Fibroblast of the aortic adventitia (primary cell): ENCODE results near the gene PF4V1. TPM values are rescaled to one million over a fixed set of nuclear protein-coding genes. Genes with fewer than 3 reads are reported as not detected.

Experiments
- DNase-seq: peaks from one replicate; pipeline ENCODE4 v3.0.0-alpha.2; 2010; ENCODE audit warnings: low read depth
- H3K4me3 ChIP-seq: 2 replicates; pipeline ENCODE4 v1.5.1; 2011; ENCODE audit warnings: low read depth, mild to moderate bottlenecking, control low read depth, low read length, moderate library complexity
- total RNA-seq: library from RNA; depleted of rRNA; stranded (reverse); fragments of >200 nt; gene quantifications from 2 replicates; pipeline ENCODE4 v1.2.3, GENCODE V29; 2012; ENCODE audit warnings: low replicate concordance
- TF ChIP-seq, protein P1 (sequence below): IDR thresholded peaks from 2 replicates; pipeline ENCODE4 v1.5.1; 2011; ENCODE audit warnings: mild to moderate bottlenecking, low read length, control low read depth, inconsistent platforms; ENCODE audit not compliant: insufficient read depth

Gene PF4V1
- total RNA-seq, 1 donor = not detected

- H3K4me3 ChIP-seq = no peak overlapping the region
- TF ChIP-seq, protein P1, sequence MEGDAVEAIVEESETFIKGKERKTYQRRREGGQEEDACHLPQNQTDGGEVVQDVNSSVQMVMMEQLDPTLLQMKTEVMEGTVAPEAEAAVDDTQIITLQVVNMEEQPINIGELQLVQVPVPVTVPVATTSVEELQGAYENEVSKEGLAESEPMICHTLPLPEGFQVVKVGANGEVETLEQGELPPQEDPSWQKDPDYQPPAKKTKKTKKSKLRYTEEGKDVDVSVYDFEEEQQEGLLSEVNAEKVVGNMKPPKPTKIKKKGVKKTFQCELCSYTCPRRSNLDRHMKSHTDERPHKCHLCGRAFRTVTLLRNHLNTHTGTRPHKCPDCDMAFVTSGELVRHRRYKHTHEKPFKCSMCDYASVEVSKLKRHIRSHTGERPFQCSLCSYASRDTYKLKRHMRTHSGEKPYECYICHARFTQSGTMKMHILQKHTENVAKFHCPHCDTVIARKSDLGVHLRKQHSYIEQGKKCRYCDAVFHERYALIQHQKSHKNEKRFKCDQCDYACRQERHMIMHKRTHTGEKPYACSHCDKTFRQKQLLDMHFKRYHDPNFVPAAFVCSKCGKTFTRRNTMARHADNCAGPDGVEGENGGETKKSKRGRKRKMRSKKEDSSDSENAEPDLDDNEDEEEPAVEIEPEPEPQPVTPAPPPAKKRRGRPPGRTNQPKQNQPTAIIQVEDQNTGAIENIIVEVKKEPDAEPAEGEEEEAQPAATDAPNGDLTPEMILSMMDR = no peak
- DNase-seq = no peak
Observed at GRCh38 chr4:73843369-73843768, 9.7 kb upstream of the PF4V1 start.

DNA sequence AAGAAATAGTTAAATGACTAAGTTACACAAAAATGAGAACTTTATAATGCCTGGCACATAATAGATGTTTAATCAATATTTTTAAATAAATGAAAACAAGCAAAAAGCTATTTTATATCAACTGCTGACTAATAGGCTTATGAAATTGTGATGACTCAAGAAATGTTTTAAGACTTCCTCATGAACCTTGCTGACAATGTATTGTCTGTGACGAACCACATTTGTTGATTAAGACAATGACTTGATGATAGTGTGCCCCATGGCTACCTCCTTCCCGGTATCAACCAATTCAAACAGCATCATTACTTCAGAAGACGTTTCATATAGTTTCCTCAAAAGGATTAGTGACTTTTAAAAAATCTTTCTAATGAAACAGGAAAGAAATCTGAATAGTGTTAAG lies 8.8 kb upstream of the PF4V1 start:
- DNase-seq = peak; percentile 91
- TF ChIP-seq, protein P1 = no peak
- no peak overlapping the region for H3K4me3 ChIP-seq

- no peak overlapping the region for H3K4me3 ChIP-seq
- DNase-seq = no peak
- TF ChIP-seq, protein P1 = no peak
Observed at GRCh38 chr4:73844806-73845205, 8.3 kb upstream of the PF4V1 start.

- no peak for DNase-seq
- no peak overlapping the region for H3K4me3 ChIP-seq
- TF ChIP-seq, protein P1 = no peak
Observed at GRCh38 chr4:73847526-73848182, 5.4 kb upstream of the PF4V1 start.

DNA sequence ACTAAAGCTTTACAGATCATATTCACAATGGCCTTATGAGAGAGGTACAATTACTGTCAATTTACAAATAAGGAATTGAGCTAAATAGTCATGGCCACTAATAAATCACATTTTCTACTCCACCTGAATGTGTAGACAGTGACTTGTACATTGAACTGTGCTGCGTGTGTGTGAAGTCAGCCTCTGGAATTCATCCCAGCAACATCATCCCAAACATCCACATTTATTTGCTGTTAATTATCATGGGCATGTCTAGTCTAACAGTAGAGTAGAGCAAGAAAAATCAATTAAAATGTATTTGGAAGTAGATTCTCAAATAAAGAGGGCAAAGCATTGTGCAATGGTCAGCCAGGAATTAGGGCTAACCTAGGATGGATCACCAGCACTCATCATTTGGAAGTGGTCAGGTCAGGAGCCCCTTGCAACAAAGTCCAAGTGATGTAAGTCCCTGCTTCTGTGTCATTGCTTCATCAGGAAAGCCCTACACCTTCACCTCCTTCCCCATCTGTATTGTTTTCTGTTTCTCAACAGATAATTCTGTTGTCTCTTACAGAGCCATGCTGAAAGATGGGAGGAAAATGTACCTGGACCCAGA lies 4.8 kb upstream of the PF4V1 start:
- H3K4me3 ChIP-seq = no peak overlapping the region
- no peak for DNase-seq
- TF ChIP-seq, protein P1 = no peak

- TF ChIP-seq, protein P1 = no peak
- DNase-seq = no peak
- no peak overlapping the region for H3K4me3 ChIP-seq
Observed at GRCh38 chr4:73850261-73850970, 2.7 kb upstream of the PF4V1 start.
